PC-9 (cell line): ENCODE results near the gene MTMR3.

Experiments used
- EZH2 ChIP-seq: fragments of 200-600 bp; sonication (generic); IDR thresholded peaks from 2 replicates; pipeline ENCODE4 v1.8.0; 2017; ENCODE audit warnings: antibody characterized with exemption, low read depth
- TF ChIP-seq, protein P1 (sequence below): fragments of 200-600 bp; sonication (generic); conservative IDR thresholded peaks from 2 replicates; pipeline ENCODE4 v1.6.1; 2017; ENCODE audit warnings: mixed run types, antibody characterized with exemption, mild to moderate bottlenecking, moderate library complexity

DNA sequence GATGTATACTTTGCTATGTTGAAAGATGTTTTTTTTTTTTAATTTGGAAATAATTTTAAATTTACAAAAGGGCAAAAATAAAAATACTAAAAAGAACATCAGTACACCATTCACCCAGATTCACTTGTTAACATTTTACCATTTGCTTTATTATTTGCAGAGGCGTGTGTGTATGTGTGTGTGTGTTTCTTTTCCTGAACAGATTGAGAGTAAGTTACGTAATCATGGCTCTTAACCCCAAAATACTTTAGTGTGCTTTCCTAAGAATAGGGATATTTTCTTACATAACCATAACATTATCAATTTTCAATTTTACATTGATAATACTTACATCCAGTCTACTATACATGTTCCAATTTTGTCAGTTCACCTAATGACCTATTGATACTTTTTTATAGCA is 105.7 kb downstream of the MTMR3 start:
- TF ChIP-seq, protein P1, sequence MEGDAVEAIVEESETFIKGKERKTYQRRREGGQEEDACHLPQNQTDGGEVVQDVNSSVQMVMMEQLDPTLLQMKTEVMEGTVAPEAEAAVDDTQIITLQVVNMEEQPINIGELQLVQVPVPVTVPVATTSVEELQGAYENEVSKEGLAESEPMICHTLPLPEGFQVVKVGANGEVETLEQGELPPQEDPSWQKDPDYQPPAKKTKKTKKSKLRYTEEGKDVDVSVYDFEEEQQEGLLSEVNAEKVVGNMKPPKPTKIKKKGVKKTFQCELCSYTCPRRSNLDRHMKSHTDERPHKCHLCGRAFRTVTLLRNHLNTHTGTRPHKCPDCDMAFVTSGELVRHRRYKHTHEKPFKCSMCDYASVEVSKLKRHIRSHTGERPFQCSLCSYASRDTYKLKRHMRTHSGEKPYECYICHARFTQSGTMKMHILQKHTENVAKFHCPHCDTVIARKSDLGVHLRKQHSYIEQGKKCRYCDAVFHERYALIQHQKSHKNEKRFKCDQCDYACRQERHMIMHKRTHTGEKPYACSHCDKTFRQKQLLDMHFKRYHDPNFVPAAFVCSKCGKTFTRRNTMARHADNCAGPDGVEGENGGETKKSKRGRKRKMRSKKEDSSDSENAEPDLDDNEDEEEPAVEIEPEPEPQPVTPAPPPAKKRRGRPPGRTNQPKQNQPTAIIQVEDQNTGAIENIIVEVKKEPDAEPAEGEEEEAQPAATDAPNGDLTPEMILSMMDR, result no peak
- TF ChIP-seq EZH2, result no peak
